ENCODE data around the gene CCL17.

The CCL17 gene

GRCh38 chr16:57444711-57445110 lies 40.1 kb downstream of the CCL17 start:
- Histone ChIP-seq H3K9me3 (peaks cover 12% of the 10 kb centered on the region), H3K27ac (no peak overlapping the region), H3K4me3 (ENCODE audit: low read depth in 1 of 2, low read length in 1 of 2) (no peak overlapping the region), H3K27me3 (no peaks in the 10 kb centered on the region), H3K36me3 (peaks cover 8% of the 10 kb centered on the region), H3K4me1 (ENCODE audit: control insufficient read depth in 1 of 2, insufficient read depth in 1 of 2, low read depth in 1 of 2, low read length in 1 of 2) (peaks cover 17 to 22% of the 10 kb centered on the region in 2 experiments)
- TF ChIP-seq CTCF (IDR thresholded peaks at IDR 0.05) = no peak

GRCh38 chr16:57445510-57445909 lies 40.9 kb downstream of the CCL17 start:
- Histone ChIP-seq H3K4me3 (ENCODE audit: low read depth in 1 of 2, low read length in 1 of 2) (no peak overlapping the region), H3K27ac (no peak overlapping the region), H3K4me1 (ENCODE audit: control insufficient read depth in 1 of 2, insufficient read depth in 1 of 2, low read depth in 1 of 2, low read length in 1 of 2) (peaks cover 17 to 22% of the 10 kb centered on the region in 2 experiments), H3K36me3 (no peaks in the 10 kb centered on the region), H3K9me3 (peaks cover 7% of the 10 kb centered on the region), H3K27me3 (no peaks in the 10 kb centered on the region)
- TF ChIP-seq CTCF (IDR thresholded peaks at IDR 0.05) = no peak

- Histone ChIP-seq H3K27me3 (no peaks in the 10 kb centered on the region), H3K4me3 (ENCODE audit: low read depth in 1 of 2, low read length in 1 of 2) (peak overlapping the region; percentile 81 to 97), H3K36me3 (peaks cover 9% of the 10 kb centered on the region), H3K4me1 (ENCODE audit: control insufficient read depth in 1 of 2, insufficient read depth in 1 of 2, low read depth in 1 of 2, low read length in 1 of 2) (peaks cover 17 to 22% of the 10 kb centered on the region in 2 experiments), H3K9me3 (no peaks in the 10 kb centered on the region), H3K27ac (peak overlapping the region; percentile 71)
- no peak for TF ChIP-seq CTCF (IDR thresholded peaks at IDR 0.05)
Measured at GRCh38 chr16:57446531-57447185, 42.1 kb downstream of the CCL17 start.

GRCh38 chr16:57447186-57447962 lies 42.8 kb downstream of the CCL17 start, which contains the start of the genes CIAPIN1 and COQ9:
Gene CIAPIN1 (minus strand): TSS chr16:57447385. CDS start chr16:57440928, 6,457 bp downstream.
Gene COQ9 (plus strand): TSS chr16:57447479. CDS start chr16:57447506, 27 bp downstream.
- Histone ChIP-seq H3K36me3 (peaks cover 9% of the 10 kb centered on the region), H3K27me3 (no peaks in the 10 kb centered on the region), H3K4me1 (ENCODE audit: control insufficient read depth in 1 of 2, insufficient read depth in 1 of 2, low read depth in 1 of 2, low read length in 1 of 2) (peaks cover 17 to 22% of the 10 kb centered on the region in 2 experiments), H3K27ac (peak within 1 kb of the TSS; percentile 71), H3K9me3 (no peaks in the 10 kb centered on the region), H3K4me3 (ENCODE audit: low read depth in 1 of 2, low read length in 1 of 2) (peak within 1 kb of the TSS; percentile 81 to 97)
- TF ChIP-seq CTCF (IDR thresholded peaks at IDR 0.05) = peak; percentile 19

- TF ChIP-seq CTCF (IDR thresholded peaks at IDR 0.05) = no peak
- no peak overlapping the region for H3K27ac ChIP-seq
- peaks cover 49% of the 10 kb centered on the region for H3K36me3 ChIP-seq
- H3K4me3 ChIP-seq (ENCODE audit: low read depth in 1 of 2, low read length in 1 of 2) = no peak overlapping the region
- no peaks in the 10 kb centered on the region for H3K27me3 ChIP-seq
- H3K4me1 ChIP-seq (ENCODE audit: control insufficient read depth in 1 of 2, insufficient read depth in 1 of 2, low read depth in 1 of 2, low read length in 1 of 2) = peaks cover 8 to 13% of the 10 kb centered on the region in 2 experiments
- H3K9me3 ChIP-seq = no peaks in the 10 kb centered on the region
Measured at GRCh38 chr16:57452021-57452420, 47.5 kb downstream of the CCL17 start.

All from neutrophil (primary cell).